NCI-H1694 (cell line): ENCODE results near the gene HK1.

Experiments
- DNase-seq: peaks from one replicate; lab custom pipeline; 2025; lab: John Stamatoyannopoulos, UW

HK1 gene

GRCh38 chr10:69406816-69407580 lies 128.7 kb downstream of the HK1 start:
- DNase-seq: no peak

- DNase-seq: peak; percentile 68
These were observed 129.5 kb downstream of the HK1 start for GRCh38 chr10:69407621-69408301.

- peak; percentile 69 for DNase-seq
These were observed 130.3 kb downstream of the HK1 start for GRCh38 chr10:69408318-69409175.

- no peak for DNase-seq
These were observed 130.8 kb downstream of the HK1 start for GRCh38 chr10:69409176-69409495.

GRCh38 chr10:69409968-69410367 lies 131.7 kb downstream of the HK1 start:
- DNase-seq: no peak

GRCh38 chr10:69410487-69410886 lies 132.2 kb downstream of the HK1 start:
- no peak for DNase-seq

- no peak for DNase-seq
These were observed 133.2 kb downstream of the HK1 start for GRCh38 chr10:69411476-69411875.

GRCh38 chr10:69412232-69412790 lies 134.0 kb downstream of the HK1 start:
- DNase-seq: no peak

GRCh38 chr10:69413221-69413865 lies 135.0 kb downstream of the HK1 start:
- DNase-seq: peak; percentile 78

- no peak for DNase-seq
These were observed 136.0 kb downstream of the HK1 start for GRCh38 chr10:69414036-69415018.

- peak; percentile 23 for DNase-seq
These were observed 136.8 kb downstream of the HK1 start for GRCh38 chr10:69415049-69415448.

- no peak for DNase-seq
These were observed 137.7 kb downstream of the HK1 start for GRCh38 chr10:69415951-69416350.

GRCh38 chr10:69416695-69417094 lies 138.4 kb downstream of the HK1 start, which contains the start of gene TACR2:
Gene TACR2, minus strand, starts transcription at chr10:69416918. Its CDS starts 595 bp downstream, at chr10:69416323.
- DNase-seq: no peak

GRCh38 chr10:69417542-69417941 lies 139.2 kb downstream of the HK1 start:
- DNase-seq: no peak

- DNase-seq: no peak
These were observed 139.9 kb downstream of the HK1 start for GRCh38 chr10:69418052-69418752.

- no peak for DNase-seq
These were observed 140.9 kb downstream of the HK1 start for GRCh38 chr10:69419096-69419743.

GRCh38 chr10:69419744-69420126 lies 141.4 kb downstream of the HK1 start:
- no peak for DNase-seq

GRCh38 chr10:69421611-69422308 lies 143.5 kb downstream of the HK1 start:
- no peak for DNase-seq

GRCh38 chr10:69422676-69423075 lies 144.4 kb downstream of the HK1 start:
- DNase-seq: no peak
